ENCODE results near the gene PIP4K2B.

- TF ChIP-seq POLR2AphosphoS5 (IDR thresholded peaks at IDR 0.05; ENCODE audit: low read depth, low read length) (peak; percentile 93), TAF1 (IDR thresholded peaks at IDR 0.05; ENCODE audit: borderline replicate concordance, insufficient read depth, low read length) (peak; percentile 93), REST (IDR thresholded peaks at IDR 0.05; ENCODE audit: insufficient read depth in 1 of 2, low read depth in 2 of 2, low read length in 2 of 2) (peak in 1 of 2 experiments; percentile 53; a peak in 1 of 4 replicates), SIN3A (IDR thresholded peaks at IDR 0.05; ENCODE audit: borderline replicate concordance, insufficient read depth, low read length) (peak; percentile 96), FOXP2 (optimal IDR thresholded peaks at IDR 0.05; ENCODE audit: borderline replicate concordance, extremely low read depth, extremely low read length, insufficient read depth) (peak; percentile 81)
These were observed 25.8 kb upstream of the PIP4K2B start, which contains the start of gene CWC25 for GRCh38 chr17:38824899-38825761.
